ENCODE data around the gene CNNM1. TPM values are rescaled to one million over a fixed set of nuclear protein-coding genes. Genes with fewer than 3 reads are reported as not detected.

Gene CNNM1
- total RNA-seq, 1 donor from 2014 or later: 0.61 TPM

Other genes starting within 250 kb of the CNNM1 start
- gene HPSE2, start 93.5 kb upstream of the CNNM1 start, total RNA-seq: 1.9 TPM
- gene GOT1, start 101.3 kb downstream of the CNNM1 start, total RNA-seq: 14.9 TPM
- gene NKX2-3, start 203.6 kb downstream of the CNNM1 start, total RNA-seq: 2.8 TPM